GM12878 (cell line): Measurements from ENCODE around the gene FAM78A. TPM values are rescaled to one million over a fixed set of nuclear protein-coding genes. Genes with fewer than 3 reads are reported as not detected.

Source experiments
- ATAC-seq: fragments of 200-7000 bp; cut with Tn5 transposase; 3 replicates; pipeline ENCODE4 v1.9.1; 2020; ENCODE audit warnings: mild to moderate bottlenecking, moderate library complexity
- BruUV-seq: library from RNA; stranded (reverse); fragments of 400-500 nt; replicated peaks from 2 replicates; lab custom pipeline; 2021; lab: Mats Ljungman, UMichigan
- CTCF ChIA-PET: fragments of 300-600 bp; sonication (Branson Sonifier 250); formaldehyde crosslinking; extraction: SDS; loops from one replicate; lab custom pipeline; 2021; ENCODE audit warnings: inconsistent platforms; lab: Yijun Ruan, JAX
- POLR2A ChIA-PET: fragments of 350-600 bp; formaldehyde crosslinking; extraction: SDS; loops from one replicate; lab custom pipeline; 2021; ENCODE audit warnings: inconsistent platforms; lab: Charles Lee
- RAD21 ChIA-PET: fragments of 300-600 bp; sonication (Branson Sonifier 250); formaldehyde crosslinking; loops from one replicate; lab custom pipeline; 2023; ENCODE audit warnings: antibody characterized with exemption; ENCODE audit not compliant: unreplicated experiment; lab: Charles Lee
- SMC1A ChIA-PET: fragments of 300-600 bp; sonication (Branson Sonifier 250); formaldehyde crosslinking; loops from one replicate; lab custom pipeline; 2023; ENCODE audit not compliant: unreplicated experiment, uncharacterized antibody; lab: Charles Lee
- DNase-seq: peaks from one replicate; pipeline ENCODE4 v3.0.0-alpha.2; 2011; ENCODE audit warnings: low read depth, low spot score
- FAIRE-seq: peaks from 3 replicates; lab custom pipeline; 2011; peaks lifted over from hg19 to GRCh38; lab: Jason Lieb, UNC
- H2AFZ ChIP-seq: 2 replicates; pipeline ENCODE4 v1.6.0; 2011; ENCODE audit warnings: low read depth, low read length, control low read depth; ENCODE audit not compliant: control insufficient read depth
- H3K27ac ChIP-seq: 2 replicates; pipeline ENCODE4 v1.5.1; 2011; ENCODE audit warnings: control low read depth; ENCODE audit not compliant: control insufficient read depth, insufficient read depth
- H3K27me3 ChIP-seq, 2 experiments: replicated peaks in 1 of 2; 2 replicates each; pipeline versions ENCODE4 v1.6.0 to v1.6.1; 2011; ENCODE audit warnings: low read length in 1 of 2; ENCODE audit not compliant: control insufficient read depth in 2 of 2, insufficient read depth in 2 of 2
- H3K36me3 ChIP-seq, 2 experiments: 2 replicates each; pipeline ENCODE4 v1.5.1; 2011; ENCODE audit warnings: low read length in 1 of 2; ENCODE audit not compliant: control insufficient read depth in 2 of 2, insufficient read depth in 2 of 2
- H3K4me1 ChIP-seq: 2 replicates; pipeline ENCODE4 v1.6.1; 2011; ENCODE audit warnings: mild to moderate bottlenecking, low read length, moderate library complexity, mixed read lengths; ENCODE audit not compliant: control insufficient read depth, insufficient read depth
- H3K4me2 ChIP-seq: 2 replicates; pipeline ENCODE4 v1.6.0; 2011; ENCODE audit warnings: control low read depth; ENCODE audit not compliant: control insufficient read depth, insufficient read depth
- H3K4me3 ChIP-seq: fragments of 200-600 bp; sonication (generic); 2 replicates; pipeline ENCODE4 v1.5.1; 2016
- H3K79me2 ChIP-seq: 2 replicates; pipeline ENCODE4 v1.6.0; 2011; ENCODE audit warnings: low read length; ENCODE audit not compliant: control insufficient read depth, insufficient read depth
- H3K9ac ChIP-seq: 2 replicates; pipeline ENCODE4 v1.8.0; 2011; ENCODE audit warnings: low read length, control low read depth, mixed read lengths; ENCODE audit not compliant: control insufficient read depth, insufficient read depth
- H3K9me3 ChIP-seq: replicated peaks from 3 replicates; pipeline ENCODE4 v1.5.1; 2011; ENCODE audit warnings: mild to moderate bottlenecking, low read length; ENCODE audit not compliant: control insufficient read depth, insufficient read depth
- H4K20me1 ChIP-seq: 2 replicates; pipeline ENCODE4 v1.6.0; 2011; ENCODE audit not compliant: control insufficient read depth, insufficient read depth
- ATF7 ChIP-seq: fragments of 450-650 bp; IDR thresholded peaks from 2 replicates; pipeline ENCODE4 v1.6.1; 2016; ENCODE audit warnings: low read depth, mild to moderate bottlenecking
- CTCF ChIP-seq, 3 experiments: IDR thresholded peaks in 2 of 3; conservative IDR thresholded peaks in 1 of 3; 2 replicates each; pipeline ENCODE4 v1.5.1; 2011; ENCODE audit warnings: low read depth in 3 of 3, low read length in 3 of 3, mild to moderate bottlenecking in 3 of 3, control low read depth in 2 of 3, moderate library complexity in 2 of 3, inconsistent platforms in 1 of 3, mixed read lengths in 1 of 3; ENCODE audit not compliant: control insufficient read depth in 2 of 3, insufficient read depth in 1 of 3; ENCODE audit errors: extremely low read depth in 1 of 3
- ESRRA ChIP-seq: IDR thresholded peaks from 2 replicates; pipeline ENCODE4 v1.6.1; 2012; ENCODE audit warnings: mild to moderate bottlenecking, low read length, improper control_type of control experiment
- EZH2 ChIP-seq: IDR thresholded peaks from 2 replicates; pipeline ENCODE4 v1.6.1; 2012; ENCODE audit warnings: low read depth, mild to moderate bottlenecking, control low read depth, inconsistent platforms, low read length, borderline replicate concordance; ENCODE audit not compliant: control insufficient read depth
- FOS ChIP-seq: IDR thresholded peaks from 3 replicates; pipeline ENCODE4 v1.6.1; 2011; ENCODE audit warnings: borderline replicate concordance; ENCODE audit not compliant: insufficient read length; ENCODE audit errors: extremely low read depth
- JUNB ChIP-seq: IDR thresholded peaks from 2 replicates; pipeline ENCODE4 v1.6.1; 2016; ENCODE audit warnings: antibody characterized with exemption, mild to moderate bottlenecking
- LARP7 ChIP-seq: fragments of 450-650 bp; IDR thresholded peaks from 2 replicates; pipeline ENCODE4 v1.6.1; 2017; ENCODE audit warnings: mild to moderate bottlenecking
- MEF2A ChIP-seq: IDR thresholded peaks from 2 replicates; pipeline ENCODE4 v1.6.1; 2011; ENCODE audit warnings: low read depth, mild to moderate bottlenecking, low read length, moderate library complexity; ENCODE audit not compliant: insufficient read depth
- MYC ChIP-seq: IDR thresholded peaks from 2 replicates; pipeline ENCODE4 v1.6.1; 2011; ENCODE audit warnings: mild to moderate bottlenecking, low read length, moderate library complexity, inconsistent platforms; ENCODE audit not compliant: insufficient read depth, insufficient replicate concordance, insufficient read length, severe bottlenecking
- NFYA ChIP-seq: IDR thresholded peaks from 2 replicates; pipeline ENCODE4 v1.6.1; 2011; ENCODE audit warnings: low read depth, mild to moderate bottlenecking, low read length, improper control_type of control experiment, borderline replicate concordance
- NKRF ChIP-seq: fragments of 450-650 bp; conservative IDR thresholded peaks from 2 replicates; pipeline ENCODE4 v1.6.1; 2017; ENCODE audit warnings: mild to moderate bottlenecking, moderate library complexity
- PAX8 ChIP-seq: fragments of 450-650 bp; IDR thresholded peaks from 2 replicates; pipeline ENCODE4 v1.6.1; 2017; ENCODE audit warnings: mild to moderate bottlenecking, moderate library complexity
- POLR2A ChIP-seq: IDR thresholded peaks from 2 replicates; pipeline ENCODE4 v1.6.1; 2011; ENCODE audit warnings: low read depth, mild to moderate bottlenecking, low read length
- RCOR1 ChIP-seq: conservative IDR thresholded peaks from 2 replicates; pipeline ENCODE4 v1.6.1; 2012; ENCODE audit warnings: low read depth, low read length, improper control_type of control experiment
- SIN3A ChIP-seq: IDR thresholded peaks from 2 replicates; pipeline ENCODE4 v1.6.1; 2012; ENCODE audit warnings: low read depth, low read length, improper control_type of control experiment
- SIX5 ChIP-seq: IDR thresholded peaks from 2 replicates; pipeline ENCODE4 v1.6.1; 2011; ENCODE audit warnings: mild to moderate bottlenecking, low read depth, low read length, moderate library complexity; ENCODE audit not compliant: severe bottlenecking
- SMAD1 ChIP-seq: fragments of 450-650 bp; IDR thresholded peaks from 2 replicates; pipeline ENCODE4 v1.6.1; 2018; ENCODE audit warnings: mild to moderate bottlenecking, low read depth; ENCODE audit not compliant: partially characterized antibody
- SREBF1 ChIP-seq: IDR thresholded peaks from 2 replicates; pipeline ENCODE4 v1.6.1; 2012; ENCODE audit warnings: mild to moderate bottlenecking, low read length
- YY1 ChIP-seq: IDR thresholded peaks from 2 replicates; pipeline ENCODE4 v1.6.1; 2011; ENCODE audit warnings: low read depth, mild to moderate bottlenecking, low read length
- ZBED1 ChIP-seq: IDR thresholded peaks from 2 replicates; pipeline ENCODE4 v1.6.1; 2016; ENCODE audit warnings: borderline replicate concordance
- WGBS: methylation state at CpG from one replicate; pipeline ENCODE4 v1.1.6; 2016; ENCODE audit warnings: low lambda C conversion rate; ENCODE audit not compliant: insufficient replicate concordance, insufficient coverage; ENCODE audit errors: missing lambda C conversion rate; 5-methylcytosine and 5-hydroxymethylcytosine counted together
- in situ Hi-C: fragments of 300-500 bp; cut with MboI; formaldehyde crosslinking; loops from 9 replicates; pipeline ENCODE4 v1.14.3; 2018; ENCODE audit warnings: mixed read lengths
- intact Hi-C: fragments of 100-400 bp; cut with micrococcal nuclease; formaldehyde crosslinking; loops from one replicate; pipeline ENCODE4 v1.14.2; 2022; ENCODE audit not compliant: unreplicated experiment
- polyA plus RNA-seq, 11 experiments: library from polyadenylated mRNA; depleted of rRNA in 4 of 11; unstranded in 6 of 11; stranded (reverse) in 5 of 11; fragments of >200 nt; fragmentation: Nextera tagmentation in 4 of 11; fragmentation: Illumina TruSeq in 1 of 11; extraction: Ambion mirVana in 4 of 11; extraction: Trizol in 1 of 11; gene quantifications; 1 replicate in 1 of 11; 2 replicates in 10 of 11; pipeline versions ENCODE4 v1.2.1 to v1.2.3, GENCODE V29; 2011 to 2016; ENCODE audit warnings: inconsistent platforms in 2 of 11, missing spikeins in 2 of 11, low read depth in 1 of 11
- total RNA-seq, 4 experiments: library from RNA; depleted of rRNA in 3 of 4; stranded (reverse); fragments of >200 nt in 3 of 4; fragmentation: Illumina TruSeq in 1 of 4; extraction: Trizol in 1 of 4; gene quantifications; 2 replicates each; pipeline versions ENCODE4 v1.2.1 to v1.2.3, GENCODE V29; 2013 to 2021

The FAM78A gene
- total and polyA plus RNA-seq, 10 of the 15 experiments (the other 5 are each of a cell fraction or from before 2014, with no cell fraction given) = 0.18 to 32.5 (median 12.2) TPM

- peak; percentile 81 for FAIRE-seq
- peak overlapping the region; percentile 97 for H3K9ac ChIP-seq
- under 1% methylated on average over 13 of the region's 13 CpGs for WGBS
- TF ChIP-seq FOS (no peak), ATF7 (no peak), ZBED1 (no peak), SIN3A (no peak), SIX5 (no peak), RCOR1 (0 out of 2 replicates have a peak, but pooled peaks have one; percentile 30), EZH2 (no peak), MYC (no peak), YY1 (no peak), NKRF (no peak), PAX8 (no peak), NFYA (no peak), CTCF (IDR thresholded peaks at IDR 0.05 in 2 of 3, conservative IDR thresholded peaks at IDR 0.05 in 1 of 3; ENCODE audit: control insufficient read depth in 2 of 3, extremely low read depth in 1 of 3, insufficient read depth in 1 of 3, low read depth in 3 of 3, low read length in 3 of 3) (no peak), MEF2A (no peak), ESRRA (no peak), SMAD1 (no peak), POLR2A (peak; percentile 46; the same call in 1 of the 2 replicates), JUNB (no peak), LARP7 (peak; percentile 25; the same call in 1 of the 2 replicates), SREBF1 (no peak)
Observed at GRCh38 chr9:131273856-131274673, 2.2 kb downstream of the FAM78A start.

More at GRCh38 chr9:131273856-131274673, 2.2 kb downstream of the FAM78A start:
- peaks cover 79% of the 10 kb centered on the region for H3K79me2 ChIP-seq
- peak overlapping the region; percentile 99 for H3K4me3 ChIP-seq
- H4K20me1 ChIP-seq = no peaks in the 10 kb centered on the region
- H3K36me3 ChIP-seq = no peaks in the 10 kb centered on the region
- H3K9me3 ChIP-seq = no peaks in the 10 kb centered on the region
- ChIA-PET SMC1A (interaction anchor here (0.6 to 7.9 kb wide), 9 partner anchors 19 to 410 kb away, joined by 3 to 154 read pairs (median 3); no protein-coding TSS in a partner anchor), RAD21 (interaction anchor here (0.6 to 11.6 kb wide), 12 partner anchors 10 to 434 kb away, joined by 3 to 181 read pairs (median 4); no protein-coding TSS in a partner anchor), CTCF (interaction anchor here (0.6 to 9.8 kb wide), 10 partner anchors 10 to 471 kb away, joined by 3 to 151 read pairs (median 5); no protein-coding TSS in a partner anchor), POLR2A (interaction anchor here (0.6 to 11.3 kb wide), 4 partner anchors 20 to 1081 kb away, joined by 3 to 267 read pairs (median 8); partner anchors contain the start of gene SETX)
- peak overlapping the region; percentile 65 for H2AFZ ChIP-seq
- peaks cover 38% of the 10 kb centered on the region for H3K4me1 ChIP-seq
- DNase-seq (no peak), ATAC-seq (peak; percentile 1)
- no peaks in the 10 kb centered on the region for H3K27me3 ChIP-seq
- peak overlapping the region; percentile 99 for H3K27ac ChIP-seq
- BruUV-seq = TSS peak; percentile 43
- intact Hi-C loops = loop anchor here (1.0 to 5.0 kb wide), 4 partner anchors 18 to 147 kb away; partner anchors contain the start of genes NUP214 and PRRC2B
- in situ Hi-C loops = loop anchor here (25.0 kb wide), 2 partner anchors 1437 to 1863 kb away; partner anchors contain the start of genes C9orf78 and USP20
- H3K4me2 ChIP-seq = peak overlapping the region; percentile 100
